ENCODE data around the gene SF3B1. TPM values are rescaled to one million over a fixed set of nuclear protein-coding genes. Genes with fewer than 3 reads are reported as not detected.
A peak's percentile ranks its signal among the peaks of the same experiment; 100 is the strongest.

The SF3B1 gene
- total RNA-seq, 1 donor from 2014 or later = 211 TPM

- H3K36me3 Mint-ChIP-seq (ENCODE audit: low read depth) = peaks cover 31% of the 10 kb centered on the region
- H3K27ac Mint-ChIP-seq (ENCODE audit: unreplicated experiment) = peak overlapping the region; percentile 46
- DNase-seq (ENCODE audit: low spot score) = no peak
- peaks cover 10% of the 10 kb centered on the region for H3K4me1 Mint-ChIP-seq (ENCODE audit: low read depth)
- TF ChIP-seq CTCF (IDR thresholded peaks at IDR 0.05) = no peak
- no peak overlapping the region for H3K4me3 Mint-ChIP-seq (ENCODE audit: unreplicated experiment)
- no peaks in the 10 kb centered on the region for H3K9me3 Mint-ChIP-seq (ENCODE audit: low read depth)
- H3K27me3 Mint-ChIP-seq (ENCODE audit: low read depth) = no peaks in the 10 kb centered on the region
These were observed 20.3 kb downstream of the SF3B1 start for GRCh38 chr2:197414515-197414914.

- H3K4me3 Mint-ChIP-seq (ENCODE audit: unreplicated experiment) = no peak overlapping the region
- H3K27me3 Mint-ChIP-seq (ENCODE audit: low read depth) = no peaks in the 10 kb centered on the region
- TF ChIP-seq CTCF (IDR thresholded peaks at IDR 0.05) = no peak
- no peaks in the 10 kb centered on the region for H3K9me3 Mint-ChIP-seq (ENCODE audit: low read depth)
- peaks cover 10% of the 10 kb centered on the region for H3K4me1 Mint-ChIP-seq (ENCODE audit: low read depth)
- no peak for DNase-seq (ENCODE audit: low spot score)
- H3K27ac Mint-ChIP-seq (ENCODE audit: unreplicated experiment) = peak overlapping the region; percentile 46
- H3K36me3 Mint-ChIP-seq (ENCODE audit: low read depth) = peaks cover 33% of the 10 kb centered on the region
These were observed 20.8 kb downstream of the SF3B1 start for GRCh38 chr2:197414039-197414438.

GRCh38 chr2:197405582-197405981, 29.2 kb downstream of the SF3B1 start:
- DNase-seq (ENCODE audit: low spot score) = no peak
- Mint-ChIP-seq H3K4me1 (ENCODE audit: low read depth) (no peaks in the 10 kb centered on the region), H3K27me3 (ENCODE audit: low read depth) (no peaks in the 10 kb centered on the region), H3K36me3 (ENCODE audit: low read depth) (peaks cover 46% of the 10 kb centered on the region), H3K4me3 (ENCODE audit: unreplicated experiment) (no peak overlapping the region), H3K27ac (ENCODE audit: unreplicated experiment) (no peak overlapping the region), H3K9me3 (ENCODE audit: low read depth) (no peaks in the 10 kb centered on the region)
- no peak for TF ChIP-seq CTCF (IDR thresholded peaks at IDR 0.05)

GRCh38 chr2:197399887-197400540, 34.8 kb downstream of the SF3B1 start:
- TF ChIP-seq CTCF (IDR thresholded peaks at IDR 0.05) = no peak
- no peaks in the 10 kb centered on the region for H3K27me3 Mint-ChIP-seq (ENCODE audit: low read depth)
- no peak for DNase-seq (ENCODE audit: low spot score)
- H3K4me3 Mint-ChIP-seq (ENCODE audit: unreplicated experiment) = no peak overlapping the region
- H3K9me3 Mint-ChIP-seq (ENCODE audit: low read depth) = no peaks in the 10 kb centered on the region
- no peak overlapping the region for H3K27ac Mint-ChIP-seq (ENCODE audit: unreplicated experiment)
- H3K36me3 Mint-ChIP-seq (ENCODE audit: low read depth) = peaks cover 55% of the 10 kb centered on the region
- no peaks in the 10 kb centered on the region for H3K4me1 Mint-ChIP-seq (ENCODE audit: low read depth)

- Mint-ChIP-seq H3K4me3 (ENCODE audit: unreplicated experiment) (no peak overlapping the region), H3K36me3 (ENCODE audit: low read depth) (peaks cover 56% of the 10 kb centered on the region), H3K27ac (ENCODE audit: unreplicated experiment) (no peak overlapping the region), H3K4me1 (ENCODE audit: low read depth) (no peaks in the 10 kb centered on the region), H3K27me3 (ENCODE audit: low read depth) (no peaks in the 10 kb centered on the region), H3K9me3 (ENCODE audit: low read depth) (no peaks in the 10 kb centered on the region)
- no peak for DNase-seq (ENCODE audit: low spot score)
- no peak for TF ChIP-seq CTCF (IDR thresholded peaks at IDR 0.05)
These were observed 35.9 kb downstream of the SF3B1 start for GRCh38 chr2:197398913-197399312.
